ENCODE results near the gene POU2F2. TPM values are rescaled to one million over a fixed set of nuclear protein-coding genes. Genes with fewer than 3 reads are reported as not detected.

The POU2F2 gene
- total and polyA plus RNA-seq, 9 of the 15 experiments (the other 6 are each of a cell fraction or from before 2014, with no cell fraction given): 0.03 to 0.68 (median 0.14) TPM

DNA sequence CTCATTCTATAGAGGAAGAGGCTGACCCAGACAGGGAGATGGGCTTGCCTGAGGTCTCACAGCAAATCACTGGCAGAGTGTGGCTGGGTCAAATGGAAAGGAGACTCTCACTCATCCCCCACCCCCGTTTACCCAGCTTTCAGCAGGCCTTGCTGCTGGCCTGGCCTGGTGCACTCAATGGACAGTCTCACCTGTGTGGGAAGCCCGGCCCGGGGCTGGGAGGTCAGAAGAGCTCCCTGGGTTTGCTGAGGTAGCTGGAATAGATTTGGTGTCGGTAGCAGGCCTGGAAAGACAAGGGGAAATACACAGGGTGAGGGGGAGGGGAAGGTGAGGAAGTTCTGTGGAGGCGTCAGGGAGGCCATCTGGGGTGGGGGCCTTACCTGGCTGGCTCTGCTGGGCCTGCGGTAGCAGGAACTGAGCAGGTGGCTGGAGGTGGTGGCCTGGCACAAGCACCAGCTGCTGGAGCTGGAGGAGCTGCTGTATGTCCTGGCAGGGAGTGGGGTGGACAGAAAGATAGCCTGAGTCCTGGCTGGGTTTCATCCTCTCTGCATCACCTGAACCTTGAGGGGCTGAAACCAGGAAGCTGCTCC, 32.8 kb downstream of the POU2F2 start:
- POLR2A ChIA-PET: interaction anchor here (0.6 to 1.3 kb wide), 5 partner anchors 14 to 251 kb away, joined by 3 to 4 read pairs (median 3); no protein-coding TSS in a partner anchor
- ATAC-seq (no peak), FAIRE-seq (no peak), DNase-seq (ENCODE audit: extremely low read depth in 1 of 4, low spot score in 3 of 4) (no peak)
- peaks cover 13 to 19% of the 10 kb centered on the region in 2 experiments for H3K27me3 ChIP-seq (ENCODE audit: control insufficient read depth in 2 of 2, insufficient read depth in 2 of 2, low read length in 2 of 2)
- no TSS peak for BruUV-seq (replicated peaks)
- no peaks in the 10 kb centered on the region for H3K79me2 ChIP-seq (ENCODE audit: control insufficient read depth, insufficient read depth, low read length)
- CTCF ChIA-PET (ENCODE audit: low intra/inter-chr PET ratio): no interaction called here
- no peaks in the 10 kb centered on the region for H3K9me3 ChIP-seq (replicated peaks; ENCODE audit: control insufficient read depth, insufficient read depth, low read depth, low read length)
- TF ChIP-seq HDAC3 (IDR thresholded peaks at IDR 0.05; ENCODE audit: borderline replicate concordance, partially characterized antibody): no peak
- TF ChIP-seq, protein P1, sequence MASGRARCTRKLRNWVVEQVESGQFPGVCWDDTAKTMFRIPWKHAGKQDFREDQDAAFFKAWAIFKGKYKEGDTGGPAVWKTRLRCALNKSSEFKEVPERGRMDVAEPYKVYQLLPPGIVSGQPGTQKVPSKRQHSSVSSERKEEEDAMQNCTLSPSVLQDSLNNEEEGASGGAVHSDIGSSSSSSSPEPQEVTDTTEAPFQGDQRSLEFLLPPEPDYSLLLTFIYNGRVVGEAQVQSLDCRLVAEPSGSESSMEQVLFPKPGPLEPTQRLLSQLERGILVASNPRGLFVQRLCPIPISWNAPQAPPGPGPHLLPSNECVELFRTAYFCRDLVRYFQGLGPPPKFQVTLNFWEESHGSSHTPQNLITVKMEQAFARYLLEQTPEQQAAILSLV (tag; IDR thresholded peaks at IDR 0.05): no peak
- no peak for TF ChIP-seq ZNF75A (CRISPR knock-in tag; IDR thresholded peaks at IDR 0.05)
- TF ChIP-seq RAD21 (CRISPR knock-in tag; conservative IDR thresholded peaks at IDR 0.05 in 1 of 2, IDR thresholded peaks at IDR 0.05 in 1 of 2): no peak
- TF ChIP-seq GABPA (tag; conservative IDR thresholded peaks at IDR 0.05; ENCODE audit: low read depth): no peak
- TF ChIP-seq, protein P2, sequence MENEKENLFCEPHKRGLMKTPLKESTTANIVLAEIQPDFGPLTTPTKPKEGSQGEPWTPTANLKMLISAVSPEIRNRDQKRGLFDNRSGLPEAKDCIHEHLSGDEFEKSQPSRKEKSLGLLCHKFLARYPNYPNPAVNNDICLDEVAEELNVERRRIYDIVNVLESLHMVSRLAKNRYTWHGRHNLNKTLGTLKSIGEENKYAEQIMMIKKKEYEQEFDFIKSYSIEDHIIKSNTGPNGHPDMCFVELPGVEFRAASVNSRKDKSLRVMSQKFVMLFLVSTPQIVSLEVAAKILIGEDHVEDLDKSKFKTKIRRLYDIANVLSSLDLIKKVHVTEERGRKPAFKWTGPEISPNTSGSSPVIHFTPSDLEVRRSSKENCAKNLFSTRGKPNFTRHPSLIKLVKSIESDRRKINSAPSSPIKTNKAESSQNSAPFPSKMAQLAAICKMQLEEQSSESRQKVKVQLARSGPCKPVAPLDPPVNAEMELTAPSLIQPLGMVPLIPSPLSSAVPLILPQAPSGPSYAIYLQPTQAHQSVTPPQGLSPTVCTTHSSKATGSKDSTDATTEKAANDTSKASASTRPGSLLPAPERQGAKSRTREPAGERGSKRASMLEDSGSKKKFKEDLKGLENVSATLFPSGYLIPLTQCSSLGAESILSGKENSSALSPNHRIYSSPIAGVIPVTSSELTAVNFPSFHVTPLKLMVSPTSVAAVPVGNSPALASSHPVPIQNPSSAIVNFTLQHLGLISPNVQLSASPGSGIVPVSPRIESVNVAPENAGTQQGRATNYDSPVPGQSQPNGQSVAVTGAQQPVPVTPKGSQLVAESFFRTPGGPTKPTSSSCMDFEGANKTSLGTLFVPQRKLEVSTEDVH (IDR thresholded peaks at IDR 0.05; ENCODE audit: low read depth, partially characterized antibody): no peak
- no peak for TF ChIP-seq HNRNPK (IDR thresholded peaks at IDR 0.05; ENCODE audit: low read depth, low read length, poor library complexity, severe bottlenecking)
- H3K36me3 ChIP-seq (ENCODE audit: control insufficient read depth, insufficient read depth, low read length): no peaks in the 10 kb centered on the region
- peaks cover 0 to 13% of the 10 kb centered on the region in 2 experiments; a peak in 2 of 5 replicates for H3K4me1 ChIP-seq (replicated peaks in 1 of 2; ENCODE audit: control insufficient read depth in 2 of 2, insufficient read depth in 2 of 2, low read length in 2 of 2)
- no peak overlapping the region for H3K27ac ChIP-seq (ENCODE audit: extremely low read depth, low read depth, low read length)
- H3K4me2 ChIP-seq (ENCODE audit: insufficient read depth, low read length): no peak overlapping the region
- H3K9ac ChIP-seq (ENCODE audit: insufficient read depth in 1 of 2, low read depth in 2 of 2, low read length in 2 of 2): no peak overlapping the region
- in situ Hi-C loops (cut with MboI): no loop called here
- no peak overlapping the region for H3K4me3 ChIP-seq
- H3K9me1 ChIP-seq (ENCODE audit: control insufficient read depth, insufficient read depth, low read length): no peaks in the 10 kb centered on the region
- intact Hi-C loops (cut with micrococcal nuclease): no loop called here
- no peaks in the 10 kb centered on the region for H4K20me1 ChIP-seq (replicated peaks; ENCODE audit: control insufficient read depth, insufficient read depth, low read length)
- WGBS (ENCODE audit: insufficient coverage, low coverage, missing lambda C conversion rate): 10% methylated on average over 6 of the region's 6 CpGs
- no peak overlapping the region for H2AFZ ChIP-seq (ENCODE audit: low read depth, low read length)

Data from K562 (cell line).